SW 1271 (cell line): ENCODE results near the gene UNC93A.

Experiments used
- DNase-seq, 2 experiments: peaks; one replicate each; lab custom pipeline; 2025; lab: John Stamatoyannopoulos, UW

The UNC93A gene

GRCh38 chr6:167293088-167293589 lies 2.0 kb downstream of the UNC93A start:
- no peak for DNase-seq

- no peak for DNase-seq
Observed at GRCh38 chr6:167293590-167294091, 2.5 kb downstream of the UNC93A start.

GRCh38 chr6:167294241-167294640 lies 3.1 kb downstream of the UNC93A start:
- DNase-seq = no peak

GRCh38 chr6:167294651-167295494 lies 3.8 kb downstream of the UNC93A start:
- no peak for DNase-seq

GRCh38 chr6:167295495-167296292 lies 4.6 kb downstream of the UNC93A start:
- DNase-seq = no peak

- no peak for DNase-seq
Observed at GRCh38 chr6:167296293-167296690, 5.2 kb downstream of the UNC93A start.

- DNase-seq = no peak
Observed at GRCh38 chr6:167296902-167297301, 5.8 kb downstream of the UNC93A start.

GRCh38 chr6:167298127-167298526 lies 7.0 kb downstream of the UNC93A start:
- no peak for DNase-seq

- DNase-seq = no peak
Observed at GRCh38 chr6:167299641-167300308, 8.7 kb downstream of the UNC93A start.

- no peak for DNase-seq
Observed at GRCh38 chr6:167300902-167301777, 10.0 kb downstream of the UNC93A start.

GRCh38 chr6:167302074-167302473 lies 11.0 kb downstream of the UNC93A start:
- no peak for DNase-seq

- no peak for DNase-seq
Observed at GRCh38 chr6:167302796-167303195, 11.7 kb downstream of the UNC93A start.

GRCh38 chr6:167303675-167304625 lies 12.8 kb downstream of the UNC93A start:
- no peak for DNase-seq

- DNase-seq = no peak
Observed at GRCh38 chr6:167304912-167305311, 13.8 kb downstream of the UNC93A start.

- no peak for DNase-seq
Observed at GRCh38 chr6:167305796-167306195, 14.7 kb downstream of the UNC93A start.

GRCh38 chr6:167306401-167306998 lies 15.4 kb downstream of the UNC93A start:
- DNase-seq = peak in 1 of 2 experiments; percentile 2

GRCh38 chr6:167307342-167307955 lies 16.3 kb downstream of the UNC93A start:
- no peak for DNase-seq

GRCh38 chr6:167308207-167308606 lies 17.1 kb downstream of the UNC93A start:
- no peak for DNase-seq
